Endothelial cell of umbilical vein (primary cell): ENCODE measurements around the gene TMEM255A. TPM values are rescaled to one million over a fixed set of nuclear protein-coding genes. Genes with fewer than 3 reads are reported as not detected.

Experiments
- BruUV-seq: library from RNA; stranded (reverse); fragments of 400-500 nt; replicated peaks from 2 replicates; lab custom pipeline; 2021; lab: Mats Ljungman, UMichigan
- CTCF ChIA-PET: fragments of 300-600, 350-600 bp; sonication (Branson Sonifier 250); formaldehyde crosslinking; loops from one replicate; lab custom pipeline; 2021; ENCODE audit warnings: antibody characterized with exemption, inconsistent platforms; lab: Charles Lee
- POLR2A ChIA-PET: fragments of 300-600, 350-600 bp; sonication (Branson Sonifier 250); formaldehyde crosslinking; loops from one replicate; lab custom pipeline; 2021; ENCODE audit warnings: antibody characterized with exemption, inconsistent platforms; lab: Charles Lee
- DNase-seq: peaks from one replicate; pipeline ENCODE4 v3.0.0-alpha.2; 2011; ENCODE audit warnings: low read depth, low spot score
- FAIRE-seq: peaks from 2 replicates; lab custom pipeline; 2011; peaks lifted over from hg19 to GRCh38; lab: Jason Lieb, UNC
- H2AFZ ChIP-seq: 2 replicates; pipeline ENCODE4 v1.6.0; 2012; ENCODE audit warnings: low read depth, low read length, control low read depth, inconsistent platforms
- H3K27ac ChIP-seq: 2 replicates; pipeline ENCODE4 v1.5.1; 2011; ENCODE audit warnings: low read depth, mild to moderate bottlenecking, control low read depth, low read length, moderate library complexity; ENCODE audit not compliant: insufficient read depth
- H3K27me3 ChIP-seq, 2 experiments: 2 replicates each; pipeline versions ENCODE4 v1.6.0 to v1.6.1; 2011; ENCODE audit warnings: low read length in 2 of 2, mixed read lengths in 1 of 2; ENCODE audit not compliant: control insufficient read depth in 2 of 2, insufficient read depth in 2 of 2
- H3K36me3 ChIP-seq, 2 experiments: 2 replicates in 1 of 2; 3 replicates in 1 of 2; pipeline ENCODE4 v1.5.1; 2011; ENCODE audit warnings: low read length in 2 of 2, mild to moderate bottlenecking in 1 of 2, moderate library complexity in 1 of 2; ENCODE audit not compliant: control insufficient read depth in 2 of 2, insufficient read depth in 2 of 2; ENCODE audit errors: extremely low read depth in 1 of 2
- H3K4me1 ChIP-seq: 3 replicates; pipeline ENCODE4 v1.5.1; 2011; ENCODE audit warnings: mild to moderate bottlenecking, low read length; ENCODE audit not compliant: control insufficient read depth, insufficient read depth; ENCODE audit errors: extremely low read depth
- H3K4me2 ChIP-seq: 2 replicates; pipeline ENCODE4 v1.6.1; 2011; ENCODE audit warnings: low read length, control low read depth, mixed read lengths; ENCODE audit not compliant: insufficient read depth
- H3K4me3 ChIP-seq, 3 experiments: fragments of 200-600 bp in 1 of 3; sonication (generic), shearing (Covaris generic) in 1 of 3; replicated peaks in 1 of 3; 2 replicates each; pipeline ENCODE4 v1.5.1; 2011 to 2016; ENCODE audit warnings: control low read depth in 3 of 3, low read length in 3 of 3, mild to moderate bottlenecking in 2 of 3, inconsistent platforms in 1 of 3, low read depth in 1 of 3, moderate library complexity in 1 of 3; ENCODE audit not compliant: insufficient read depth in 1 of 3
- H3K79me2 ChIP-seq: 2 replicates; pipeline ENCODE4 v1.6.0; 2012; ENCODE audit warnings: low read length, inconsistent platforms; ENCODE audit not compliant: control insufficient read depth, insufficient read depth
- H3K9ac ChIP-seq: replicated peaks from 2 replicates; pipeline ENCODE3; 2011; ENCODE audit warnings: low read length, control low read depth; ENCODE audit not compliant: insufficient read depth; ENCODE audit errors: extremely low read depth
- H3K9me1 ChIP-seq: replicated peaks from 3 replicates; pipeline ENCODE4 v1.6.0; 2011; ENCODE audit warnings: mild to moderate bottlenecking, low read length; ENCODE audit not compliant: control insufficient read depth, insufficient read depth; ENCODE audit errors: extremely low read depth
- H3K9me3 ChIP-seq: replicated peaks from 2 replicates; pipeline ENCODE4 v1.5.1; 2012; ENCODE audit warnings: low read length, inconsistent platforms; ENCODE audit not compliant: control insufficient read depth, insufficient read depth
- H4K20me1 ChIP-seq: replicated peaks from 2 replicates; pipeline ENCODE3; 2011; ENCODE audit warnings: mild to moderate bottlenecking, low read length; ENCODE audit not compliant: control insufficient read depth, insufficient read depth; ENCODE audit errors: extremely low read depth
- CTCF ChIP-seq, 2 donors: IDR thresholded peaks; 1 replicate in 1 of 2; 2 replicates in 1 of 2; pipeline ENCODE4 v1.5.1; 2011; ENCODE audit warnings: low read length in 2 of 2, mild to moderate bottlenecking in 2 of 2, moderate library complexity in 2 of 2, control low read depth in 1 of 2, inconsistent platforms in 1 of 2, low read depth in 1 of 2; ENCODE audit not compliant: insufficient read depth in 1 of 2; ENCODE audit errors: extremely low read depth in 1 of 2
- EZH2 ChIP-seq: IDR thresholded peaks from 2 replicates; pipeline ENCODE4 v1.6.1; 2012; ENCODE audit warnings: borderline replicate concordance, low read depth, mild to moderate bottlenecking, moderate library complexity, low read length, inconsistent platforms; ENCODE audit not compliant: severe bottlenecking
- FOS ChIP-seq: IDR thresholded peaks from 2 replicates; pipeline ENCODE4 v1.6.1; 2011; ENCODE audit warnings: mild to moderate bottlenecking, low read length, moderate library complexity, borderline replicate concordance; ENCODE audit not compliant: insufficient read depth
- GATA2 ChIP-seq: IDR thresholded peaks from 2 replicates; pipeline ENCODE4 v1.7.0; 2011; ENCODE audit warnings: low read depth, mild to moderate bottlenecking, moderate library complexity, mixed read lengths, low read length; ENCODE audit not compliant: insufficient read length, insufficient read depth
- JUN ChIP-seq: IDR thresholded peaks from 2 replicates; pipeline ENCODE4 v1.6.1; 2011; ENCODE audit warnings: borderline replicate concordance, low read depth; ENCODE audit not compliant: insufficient read length, insufficient read depth
- MAX ChIP-seq: IDR thresholded peaks from 2 replicates; pipeline ENCODE4 v1.6.1; 2011; ENCODE audit not compliant: insufficient read depth, insufficient read length
- MYC ChIP-seq: IDR thresholded peaks from one replicate; pipeline ENCODE4 v1.6.1; 2011; ENCODE audit warnings: mild to moderate bottlenecking, low read depth, low read length
- POLR2A ChIP-seq: IDR thresholded peaks from 2 replicates; pipeline ENCODE4 v1.6.1; 2012; ENCODE audit warnings: low read depth, mild to moderate bottlenecking, control low read depth, low read length
- POLR2AphosphoS5 ChIP-seq: IDR thresholded peaks from 2 replicates; pipeline ENCODE4 v1.6.1; 2012; ENCODE audit warnings: low read depth, mild to moderate bottlenecking, control low read depth, low read length, moderate library complexity; ENCODE audit not compliant: insufficient read depth
- dilution Hi-C: fragments of 300-500 bp; cut with MboI; formaldehyde crosslinking; loops from one replicate; pipeline ENCODE4 v1.15.0; 2019; ENCODE audit warnings: low sequenced_read_pairs; ENCODE audit not compliant: extremely low pct_ligation_motif_present
- intact Hi-C: fragments of 100-400 bp; cut with micrococcal nuclease; formaldehyde crosslinking; loops from one replicate; pipeline ENCODE4 v1.10.0; 2022
- polyA plus RNA-seq, 4 experiments: library from polyadenylated mRNA; depleted of rRNA in 3 of 4; stranded (reverse) in 3 of 4; unstranded in 1 of 4; fragments of >200 nt; gene quantifications; 2 replicates each; pipeline versions ENCODE4 v1.2.1 to v1.2.3, GENCODE V29; 2011 to 2012; ENCODE audit warnings: missing spikeins in 1 of 4
- total RNA-seq: library from RNA; stranded (reverse); gene quantifications from 2 replicates; pipeline ENCODE4 v1.2.3, GENCODE V29; 2021

The TMEM255A gene
- total and polyA plus RNA-seq, 2 donors (not counting 3 experiments of a cell fraction or from before 2014, with no cell fraction given), result not detected

- TF ChIP-seq POLR2A (no peak), EZH2 (no peak), POLR2AphosphoS5 (no peak), JUN (no peak), CTCF (IDR thresholded peaks at IDR 0.05; ENCODE audit: extremely low read depth in 1 of 2, insufficient read depth in 1 of 2, low read depth in 1 of 2, low read length in 2 of 2) (no peak), MYC (no peak), MAX (no peak), GATA2 (no peak), FOS (no peak)
- ChIA-PET POLR2A (no interaction called here), CTCF (no interaction called here)
- FAIRE-seq, result no peak
- intact Hi-C loops, result no loop called here
- no peak overlapping the region for H3K4me3 ChIP-seq
- no peak for DNase-seq
- H3K36me3 ChIP-seq, result no peaks in the 10 kb centered on the region
- no peaks in the 10 kb centered on the region for H4K20me1 ChIP-seq
- no peak overlapping the region for H3K9ac ChIP-seq
- dilution Hi-C loops, result no loop called here
- H3K9me1 ChIP-seq, result no peaks in the 10 kb centered on the region
- no peak overlapping the region for H2AFZ ChIP-seq
- BruUV-seq, result no TSS peak
- no peak overlapping the region for H3K4me2 ChIP-seq
- no peaks in the 10 kb centered on the region for H3K9me3 ChIP-seq
- peaks cover 16 to 24% of the 10 kb centered on the region in 2 experiments for H3K27me3 ChIP-seq
- no peak overlapping the region for H3K27ac ChIP-seq
- no peaks in the 10 kb centered on the region for H3K79me2 ChIP-seq
- H3K4me1 ChIP-seq, result no peaks in the 10 kb centered on the region
Observed at GRCh38 chrX:120315776-120316175, 4.5 kb upstream of the TMEM255A start.
